RWPE2 (cell line): ENCODE results near the gene RPS6KL1.
A peak's percentile ranks its signal among the peaks of the same experiment; 100 is the strongest.

Experiments
- ATAC-seq: fragments of 200-7000 bp; cut with Tn5 transposase; 3 replicates; pipeline ENCODE4 v1.9.1; 2021; ENCODE audit warnings: low read depth
- DNase-seq: peaks from one replicate; pipeline ENCODE4 v3.0.0-alpha.2; 2020; ENCODE audit warnings: low spot score
- H3K27ac ChIP-seq: fragments of 450-650 bp; 2 replicates; pipeline ENCODE4 v1.5.1; 2017; ENCODE audit warnings: mild to moderate bottlenecking; ENCODE audit not compliant: poor library complexity, severe bottlenecking
- H3K27me3 ChIP-seq: fragments of 250-450 bp; sonication (Bioruptor Pico); 2 replicates; pipeline ENCODE4 v1.5.1; 2021; ENCODE audit warnings: mild to moderate bottlenecking, moderate library complexity; ENCODE audit not compliant: insufficient read depth, poor library complexity, severe bottlenecking
- H3K36me3 ChIP-seq: fragments of 250-450 bp; sonication (Bioruptor Pico); 2 replicates; pipeline ENCODE4 v1.5.1; 2020; ENCODE audit warnings: low read depth, mild to moderate bottlenecking, moderate library complexity
- H3K4me1 ChIP-seq: fragments of 250-450 bp; sonication (Bioruptor Pico); 2 replicates; pipeline ENCODE4 v1.5.1; 2021; ENCODE audit warnings: mild to moderate bottlenecking, moderate library complexity; ENCODE audit not compliant: insufficient read depth, poor library complexity, severe bottlenecking
- H3K4me3 ChIP-seq: fragments of 250-450 bp; sonication (Bioruptor Pico); 2 replicates; pipeline ENCODE4 v1.5.1; 2021; ENCODE audit warnings: mild to moderate bottlenecking, moderate library complexity; ENCODE audit not compliant: severe bottlenecking
- H3K9me3 ChIP-seq: fragments of 250-450 bp; sonication (Bioruptor Pico); 2 replicates; pipeline ENCODE4 v1.5.1; 2021; ENCODE audit warnings: mild to moderate bottlenecking, moderate library complexity; ENCODE audit not compliant: severe bottlenecking
- TF ChIP-seq, protein P1 (sequence below): fragments of 450-650 bp; IDR thresholded peaks from one replicate; pipeline ENCODE4 v1.5.1; 2017; ENCODE audit warnings: mild to moderate bottlenecking, moderate library complexity; ENCODE audit not compliant: poor library complexity, severe bottlenecking

The RPS6KL1 gene

DNA sequence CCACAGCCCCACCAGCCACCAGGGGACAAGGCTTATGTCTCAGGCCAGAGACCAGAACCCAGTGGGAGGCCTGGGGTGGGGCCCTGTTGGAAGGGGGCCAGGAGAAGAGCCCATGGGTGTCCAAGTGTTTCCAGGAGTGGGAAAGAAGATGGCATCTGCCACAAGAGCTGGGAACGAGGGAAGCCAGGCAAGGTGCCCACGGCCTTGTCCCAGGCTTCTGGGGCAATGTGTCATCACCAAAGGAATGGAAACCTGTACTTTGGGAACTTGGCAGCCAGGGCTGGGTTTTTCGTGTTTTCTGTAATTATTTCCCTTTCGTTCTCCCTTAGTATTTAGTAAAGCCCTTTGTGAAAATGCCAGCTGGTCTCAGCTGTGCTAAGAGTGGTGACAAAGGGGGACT lies 37.7 kb upstream of the RPS6KL1 start:
- Histone ChIP-seq H3K27ac (peak overlapping the region; percentile 41), H3K4me3 (no peak overlapping the region), H3K4me1 (peaks cover 35% of the 10 kb centered on the region), H3K36me3 (no peaks in the 10 kb centered on the region), H3K9me3 (no peaks in the 10 kb centered on the region), H3K27me3 (no peaks in the 10 kb centered on the region)
- ATAC-seq (no peak), DNase-seq (no peak)
- TF ChIP-seq, protein P1, sequence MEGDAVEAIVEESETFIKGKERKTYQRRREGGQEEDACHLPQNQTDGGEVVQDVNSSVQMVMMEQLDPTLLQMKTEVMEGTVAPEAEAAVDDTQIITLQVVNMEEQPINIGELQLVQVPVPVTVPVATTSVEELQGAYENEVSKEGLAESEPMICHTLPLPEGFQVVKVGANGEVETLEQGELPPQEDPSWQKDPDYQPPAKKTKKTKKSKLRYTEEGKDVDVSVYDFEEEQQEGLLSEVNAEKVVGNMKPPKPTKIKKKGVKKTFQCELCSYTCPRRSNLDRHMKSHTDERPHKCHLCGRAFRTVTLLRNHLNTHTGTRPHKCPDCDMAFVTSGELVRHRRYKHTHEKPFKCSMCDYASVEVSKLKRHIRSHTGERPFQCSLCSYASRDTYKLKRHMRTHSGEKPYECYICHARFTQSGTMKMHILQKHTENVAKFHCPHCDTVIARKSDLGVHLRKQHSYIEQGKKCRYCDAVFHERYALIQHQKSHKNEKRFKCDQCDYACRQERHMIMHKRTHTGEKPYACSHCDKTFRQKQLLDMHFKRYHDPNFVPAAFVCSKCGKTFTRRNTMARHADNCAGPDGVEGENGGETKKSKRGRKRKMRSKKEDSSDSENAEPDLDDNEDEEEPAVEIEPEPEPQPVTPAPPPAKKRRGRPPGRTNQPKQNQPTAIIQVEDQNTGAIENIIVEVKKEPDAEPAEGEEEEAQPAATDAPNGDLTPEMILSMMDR: no peak

DNA sequence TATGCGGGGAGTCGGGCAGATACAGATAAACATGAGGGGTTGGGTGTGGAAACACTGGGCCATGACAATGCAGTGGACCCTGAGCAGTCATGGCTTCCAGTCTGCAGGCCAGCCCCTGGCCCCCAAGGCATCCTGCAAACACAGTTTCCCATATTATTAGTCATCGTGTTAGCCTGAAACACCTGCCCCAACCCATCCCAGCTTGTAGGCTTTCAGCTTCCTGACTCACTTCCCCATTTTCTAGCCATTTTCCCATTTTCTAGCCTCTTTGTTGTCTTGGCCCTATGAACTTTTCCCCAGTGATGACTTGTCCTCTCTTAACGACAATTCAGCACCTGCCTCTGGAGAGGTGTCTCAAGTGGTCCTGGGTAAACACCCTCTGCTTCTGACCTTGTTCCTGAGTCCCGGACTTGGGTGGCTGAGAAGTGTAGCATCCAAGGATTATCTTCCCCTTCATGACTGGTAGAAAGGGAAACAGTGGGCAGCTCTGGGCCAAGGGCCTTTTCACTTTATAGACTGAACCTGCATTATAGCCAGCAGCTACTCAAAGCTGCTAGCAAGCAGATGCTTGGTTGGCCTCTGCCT lies 36.6 kb upstream of the RPS6KL1 start:
- DNase-seq: peak; percentile 73
- H3K4me1 ChIP-seq: peaks cover 24% of the 10 kb centered on the region
- peak overlapping the region; percentile 41 for H3K27ac ChIP-seq
- ATAC-seq: peak; percentile 66
- TF ChIP-seq, protein P1: no peak
- no peaks in the 10 kb centered on the region for H3K9me3 ChIP-seq
- H3K27me3 ChIP-seq: no peaks in the 10 kb centered on the region
- H3K4me3 ChIP-seq: no peak overlapping the region
- no peaks in the 10 kb centered on the region for H3K36me3 ChIP-seq

DNA sequence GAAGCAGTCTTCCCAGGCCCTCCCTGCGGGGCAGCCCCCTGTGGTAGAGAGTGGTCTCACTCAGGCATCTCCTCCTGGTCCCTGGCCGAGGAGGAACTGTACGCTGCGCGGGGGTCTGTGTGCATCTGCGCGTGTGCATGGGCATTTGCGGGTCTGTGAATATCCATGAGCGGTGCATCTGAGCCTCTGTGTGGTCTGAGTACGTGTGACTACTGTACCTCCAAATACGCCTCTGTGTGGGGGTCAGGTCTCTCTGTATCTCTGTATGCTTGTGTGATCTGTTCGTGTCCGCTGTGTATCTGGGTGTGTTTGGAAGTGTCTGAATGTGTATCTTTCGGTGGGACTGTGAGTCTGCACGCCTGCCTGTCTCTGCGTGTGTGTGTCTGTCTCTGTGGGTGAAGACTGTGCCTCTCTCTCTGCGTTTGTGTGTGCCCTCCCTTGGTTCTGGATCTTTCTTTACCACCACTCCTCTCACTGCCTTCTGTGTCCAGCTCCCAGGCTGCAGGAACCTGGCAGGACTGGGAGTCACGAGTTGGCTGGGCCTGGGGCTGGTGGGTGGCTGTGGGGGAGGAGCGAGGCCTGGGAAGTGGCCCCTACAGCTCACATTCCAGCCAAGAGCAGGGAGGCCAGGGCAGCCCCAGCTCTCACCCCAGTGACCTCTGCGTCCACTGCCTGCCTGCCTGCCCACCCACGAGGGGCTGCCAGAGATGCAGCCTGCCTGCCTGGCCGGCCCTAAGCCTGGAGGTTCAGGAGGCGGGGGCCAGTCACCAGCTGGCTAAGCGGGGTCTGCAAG lies 33.4 kb upstream of the RPS6KL1 start:
- Histone ChIP-seq H3K27ac (no peak overlapping the region), H3K9me3 (no peaks in the 10 kb centered on the region), H3K36me3 (peaks cover 20% of the 10 kb centered on the region), H3K27me3 (no peaks in the 10 kb centered on the region), H3K4me1 (peaks cover 26% of the 10 kb centered on the region), H3K4me3 (no peak overlapping the region)
- TF ChIP-seq, protein P1: no peak
- peak; percentile 63 for DNase-seq
- no peak for ATAC-seq

DNA sequence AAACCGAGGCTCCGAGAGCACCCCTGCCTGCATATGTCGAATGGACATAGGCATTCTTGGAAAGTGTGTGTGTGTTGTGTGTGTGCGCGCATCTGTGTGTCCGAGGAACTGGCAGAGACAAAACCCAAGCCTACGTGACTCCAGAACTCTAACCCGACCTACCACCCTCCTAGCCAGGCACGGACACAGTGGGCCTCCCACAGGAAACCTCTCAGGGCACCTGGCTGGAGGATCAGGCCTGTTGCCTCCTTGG lies 32.9 kb upstream of the RPS6KL1 start:
- DNase-seq (no peak), ATAC-seq (no peak)
- H3K4me3 ChIP-seq: peak overlapping the region; percentile 51
- H3K36me3 ChIP-seq: peaks cover 24% of the 10 kb centered on the region
- no peaks in the 10 kb centered on the region for H3K9me3 ChIP-seq
- no peaks in the 10 kb centered on the region for H3K27me3 ChIP-seq
- no peak overlapping the region for H3K27ac ChIP-seq
- peaks cover 26% of the 10 kb centered on the region for H3K4me1 ChIP-seq
- TF ChIP-seq, protein P1: no peak
